Measurements from ENCODE around the gene BRPF1.

BRPF1 gene

GRCh38 chr3:9701711-9702110, 29.8 kb upstream of the BRPF1 start:
- DNase-seq = no peak

- no peak for DNase-seq
Measured at GRCh38 chr3:9703240-9703639, 28.3 kb upstream of the BRPF1 start.

DNA sequence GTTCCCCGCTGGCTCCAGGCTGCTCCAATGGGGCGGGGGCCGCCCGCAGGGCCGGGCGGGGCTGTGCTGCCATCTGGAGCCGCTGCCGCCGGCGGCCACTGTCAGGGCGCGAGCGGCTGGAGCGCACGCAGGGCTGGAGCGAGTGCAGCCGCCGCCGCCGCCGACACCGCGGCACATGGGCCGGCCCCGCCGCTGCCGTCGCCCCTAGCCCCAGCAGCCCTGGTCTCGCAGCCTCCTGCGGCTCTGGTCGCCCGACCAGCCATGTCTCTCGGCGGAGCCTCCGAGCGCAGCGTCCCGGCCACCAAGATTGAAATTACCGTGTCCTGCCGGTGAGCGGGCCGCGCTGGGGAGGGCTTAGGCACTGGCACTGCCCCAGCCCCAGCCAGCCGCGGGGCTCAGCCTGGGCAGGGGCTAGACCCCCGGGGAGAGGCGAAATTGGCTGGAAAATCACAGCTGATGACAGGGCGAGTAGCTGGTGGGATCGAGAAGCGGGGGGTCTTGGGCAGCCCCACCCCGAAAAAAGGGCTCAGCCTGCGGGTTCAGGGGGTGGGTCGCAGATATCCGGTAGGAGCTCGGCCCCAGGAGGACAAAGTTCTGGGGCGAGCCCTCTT, 27.7 kb upstream of the BRPF1 start, which contains the start of gene CPNE9:
Gene CPNE9 (plus strand): TSS at position 98 of the 611 bp plus-strand sequence. CDS start 164 bp downstream, at position 262.
- no peak for DNase-seq

DNA sequence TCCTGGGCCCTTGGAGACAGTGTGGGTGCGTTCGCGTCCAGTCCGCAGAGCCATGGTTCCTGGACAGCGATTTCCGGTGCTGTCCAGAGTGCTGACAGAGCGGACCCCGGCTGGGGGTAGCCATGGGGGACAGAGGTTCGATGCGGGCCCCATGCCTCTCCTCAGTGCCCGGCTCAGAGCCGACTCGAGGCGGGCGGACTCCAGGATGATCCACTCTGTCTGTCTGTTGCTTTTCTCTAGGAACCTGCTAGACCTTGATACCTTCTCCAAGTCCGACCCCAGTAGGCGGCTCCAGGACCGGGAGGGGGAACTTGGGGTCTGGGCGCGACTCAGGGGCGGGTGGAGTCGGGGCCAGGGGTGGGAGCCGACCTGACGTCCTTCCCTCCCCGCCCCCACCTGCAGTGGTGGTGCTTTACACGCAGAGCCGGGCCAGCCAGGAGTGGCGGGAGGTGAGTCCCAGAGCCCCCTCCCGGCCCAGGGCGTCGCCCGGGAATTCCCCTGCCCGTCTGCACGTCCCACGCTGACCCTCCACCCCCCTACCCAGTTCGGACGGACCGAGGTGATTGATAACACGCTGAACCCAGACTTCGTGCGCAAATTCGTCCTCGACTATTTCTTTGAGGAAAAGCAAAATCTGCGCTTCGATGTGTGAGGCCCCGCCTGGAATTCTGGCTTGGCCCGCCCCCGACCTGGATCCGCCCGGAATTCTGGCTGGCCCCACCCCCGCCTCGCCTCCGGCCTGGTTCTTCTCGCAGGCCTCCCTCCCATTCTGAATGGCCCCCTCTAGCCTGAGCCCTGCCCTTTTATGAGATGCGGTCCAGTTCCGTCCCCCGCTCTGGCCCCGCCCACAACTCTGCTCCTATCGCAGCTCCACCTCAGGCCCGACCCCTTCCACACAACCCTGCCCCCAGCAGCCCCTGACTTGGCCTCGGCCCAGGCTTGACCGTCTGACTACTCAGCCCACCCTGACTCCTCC, 26.9 kb upstream of the BRPF1 start:
- no peak for DNase-seq

DNA sequence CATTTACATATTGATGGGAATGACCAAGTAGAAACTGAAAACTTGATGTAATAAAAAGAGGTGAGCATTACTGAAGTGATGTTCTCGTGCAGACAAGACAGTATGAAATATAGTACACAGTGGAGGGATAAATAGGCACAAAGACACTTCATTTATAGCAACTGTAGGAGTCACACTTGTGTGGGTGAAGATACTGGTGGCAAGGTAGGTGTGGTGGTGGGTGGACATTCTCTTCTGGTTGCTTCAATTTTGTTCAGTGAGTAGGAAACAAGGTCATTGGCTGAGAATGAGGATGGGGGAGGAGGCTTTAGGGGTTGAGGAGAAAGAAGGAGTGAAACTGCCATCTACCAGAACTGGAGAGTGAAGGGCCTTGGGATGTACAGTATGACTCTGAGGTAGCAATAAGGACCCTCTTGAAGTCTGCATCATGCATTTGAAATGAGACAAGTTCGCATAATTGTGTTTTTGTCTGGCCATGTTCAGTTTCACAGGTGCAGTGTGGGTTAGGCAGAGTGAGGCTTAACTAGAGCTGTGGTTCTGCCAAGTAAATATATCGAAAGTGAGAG, 21.3 kb upstream of the BRPF1 start:
- DNase-seq = no peak

DNA sequence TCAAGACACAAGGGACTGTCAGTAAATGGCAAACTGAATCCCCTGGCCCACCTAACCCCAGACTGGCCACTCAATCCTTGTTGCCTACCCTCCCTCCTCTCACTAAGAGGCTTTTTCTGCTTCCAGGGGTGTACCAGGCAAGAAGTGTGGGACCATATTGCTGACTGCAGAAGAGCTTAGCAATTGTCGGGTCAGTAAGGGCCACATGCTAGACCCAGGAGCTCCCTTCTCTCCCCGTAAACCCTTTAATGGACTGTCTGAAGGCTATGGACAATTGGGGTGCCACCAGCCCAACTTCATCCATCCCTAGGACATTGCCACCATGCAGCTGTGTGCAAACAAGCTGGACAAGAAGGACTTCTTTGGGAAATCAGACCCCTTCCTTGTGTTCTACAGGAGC, 19.1 kb upstream of the BRPF1 start:
- DNase-seq = no peak

DNA sequence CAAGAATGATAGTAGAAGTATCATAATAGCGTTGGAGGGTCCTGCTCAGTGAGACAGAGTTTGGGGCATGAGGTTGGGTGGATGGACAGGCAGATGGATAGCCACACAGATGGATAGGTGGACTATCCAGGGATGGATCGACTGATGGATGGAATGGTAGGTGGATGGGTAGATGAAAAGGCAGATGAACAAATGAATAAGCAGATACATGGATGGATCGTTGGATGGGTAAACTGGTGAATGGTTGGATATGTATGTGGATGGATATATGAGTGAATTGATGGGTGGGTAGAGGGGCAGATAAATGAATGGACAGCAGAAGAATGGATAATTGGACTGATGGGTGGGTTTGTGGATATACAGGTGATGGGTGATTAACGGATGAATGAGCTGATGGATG, 18.4 kb upstream of the BRPF1 start:
- no peak for DNase-seq

DNA sequence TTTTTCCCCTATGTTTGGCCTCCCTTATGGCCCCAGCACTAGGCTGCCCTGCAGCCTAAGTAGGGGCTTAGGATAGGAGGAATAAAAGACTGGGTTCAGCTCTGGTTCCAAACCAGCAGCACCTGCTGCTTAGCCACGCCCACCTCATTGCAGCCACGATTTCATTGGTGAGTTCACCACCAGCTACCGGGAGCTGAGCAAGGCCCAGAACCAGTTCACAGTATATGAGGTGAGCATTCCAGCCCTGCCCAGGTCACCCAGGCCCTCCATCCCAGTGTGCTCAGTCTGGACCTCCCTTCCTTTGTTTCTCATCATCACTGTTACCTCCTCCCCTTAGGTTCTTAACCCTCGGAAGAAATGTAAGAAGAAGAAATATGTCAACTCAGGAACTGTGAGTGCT, 16.4 kb upstream of the BRPF1 start:
- DNase-seq = no peak

- DNase-seq = peak; percentile 39
Measured at GRCh38 chr3:9715764-9716437, 15.6 kb upstream of the BRPF1 start.

DNA sequence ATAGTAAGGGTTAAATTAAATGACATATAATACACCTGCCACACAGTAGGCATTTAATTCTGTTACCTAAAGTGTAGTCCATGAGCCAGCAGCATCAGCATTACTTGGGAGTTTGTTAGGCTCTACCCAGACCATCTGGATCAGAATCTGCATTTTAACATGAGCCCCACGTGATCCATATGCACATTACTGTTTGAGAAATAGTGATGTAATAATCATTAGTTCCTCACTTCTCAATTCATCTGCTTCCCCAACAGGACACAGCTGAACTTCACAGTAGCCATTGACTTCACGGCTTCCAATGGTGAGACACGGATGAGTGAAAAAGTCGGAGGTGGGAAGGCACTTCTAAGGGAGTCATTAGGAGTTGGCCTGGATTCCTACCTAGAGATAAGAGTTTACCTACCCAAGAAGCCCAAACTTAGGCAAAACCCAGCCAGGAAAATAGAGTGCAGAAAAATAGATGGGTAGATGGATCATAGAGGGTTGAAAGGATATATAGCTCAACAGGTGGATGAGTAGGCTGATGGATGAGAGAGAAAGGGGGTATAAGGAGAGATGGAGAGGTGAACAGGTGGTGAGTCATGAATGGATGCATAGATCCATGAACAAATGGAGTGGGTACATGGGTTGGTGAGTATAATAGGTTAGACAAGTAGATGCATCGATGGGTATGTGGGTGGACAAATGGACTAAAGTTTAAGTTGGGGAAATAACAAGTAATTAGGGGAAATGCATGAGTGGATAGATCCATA, 14.6 kb upstream of the BRPF1 start:
- DNase-seq = no peak

- DNase-seq = no peak
Measured at GRCh38 chr3:9717563-9717962, 14.0 kb upstream of the BRPF1 start.

DNA sequence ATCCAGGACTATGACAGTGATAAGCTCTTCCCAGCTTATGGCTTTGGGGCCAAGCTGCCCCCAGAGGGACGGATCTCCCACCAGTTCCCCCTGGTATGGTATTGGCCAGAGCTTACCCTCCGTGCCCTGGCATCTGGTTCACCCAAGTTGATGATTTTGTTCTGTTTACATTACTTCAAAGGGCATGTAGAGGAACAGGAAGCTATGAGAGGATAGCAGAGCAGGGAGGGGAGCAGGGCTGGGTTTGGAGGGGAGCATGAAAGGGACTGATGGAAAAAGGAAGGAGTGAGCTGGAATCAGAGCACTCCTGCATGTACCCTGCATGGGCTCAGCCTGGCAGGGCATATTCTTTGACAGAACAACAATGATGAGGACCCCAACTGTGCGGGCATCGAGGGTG, 13.4 kb upstream of the BRPF1 start:
- no peak for DNase-seq

- DNase-seq = no peak
Measured at GRCh38 chr3:9721015-9721699, 10.4 kb upstream of the BRPF1 start.

- DNase-seq = no peak
Measured at GRCh38 chr3:9721700-9722060, 9.9 kb upstream of the BRPF1 start.

DNA sequence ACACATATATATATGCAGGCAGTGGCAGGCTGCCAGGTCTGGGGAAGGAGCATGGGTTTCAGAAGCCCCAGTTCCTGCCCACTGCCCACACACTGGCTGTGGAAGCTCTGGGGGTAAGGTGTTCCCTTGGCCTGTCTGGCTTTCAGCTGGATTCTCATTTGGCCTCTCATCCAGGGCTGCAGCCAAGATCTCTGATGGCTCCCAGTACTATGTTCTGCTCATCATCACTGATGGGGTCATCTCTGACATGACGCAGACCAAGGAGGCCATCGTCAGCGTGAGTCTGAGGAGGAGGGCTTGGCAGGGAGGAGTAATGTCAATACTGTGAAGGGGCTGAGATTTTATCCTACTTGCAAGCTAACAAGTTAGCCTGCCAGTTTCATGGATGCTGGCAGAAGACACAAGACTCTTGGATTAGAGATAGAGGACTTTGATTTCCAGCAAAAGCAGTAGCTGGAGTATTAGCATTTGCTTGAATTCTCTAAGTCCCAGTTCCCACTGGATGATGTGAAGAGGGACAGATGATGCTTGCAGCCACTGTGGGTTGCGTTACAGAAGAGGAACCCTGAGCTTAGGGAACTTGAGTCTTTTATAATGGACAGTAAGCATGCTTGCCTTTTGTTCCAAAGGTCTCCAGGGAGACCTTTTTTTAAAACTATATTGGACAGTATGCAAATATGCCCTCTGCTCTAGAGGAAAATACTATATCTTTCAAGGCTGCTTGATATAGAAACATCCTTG, 5.6 kb upstream of the BRPF1 start:
- DNase-seq = no peak

- DNase-seq = peak; percentile 57
Measured at GRCh38 chr3:9727041-9727595, 4.4 kb upstream of the BRPF1 start.

DNA sequence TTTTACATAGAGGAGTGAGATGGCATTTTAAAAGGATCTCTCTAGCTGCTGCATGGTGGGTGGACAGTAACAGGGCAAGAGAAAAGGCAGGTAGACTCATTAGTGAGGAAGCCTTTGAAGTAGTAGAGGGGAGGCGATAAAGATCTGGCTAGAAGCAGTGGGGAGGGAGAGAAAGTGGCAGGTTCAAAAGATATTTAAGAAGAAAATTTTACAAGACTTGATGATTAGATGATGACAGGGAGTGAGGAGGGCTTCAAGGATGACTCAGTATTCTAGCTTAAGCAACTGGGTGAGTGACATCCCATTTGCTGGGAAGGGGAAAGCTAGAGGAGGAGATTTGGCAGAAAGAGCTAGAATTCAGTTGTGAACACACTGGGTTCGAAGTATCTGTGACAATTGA, 3.8 kb upstream of the BRPF1 start:
- no peak for DNase-seq

- no peak for DNase-seq
Measured at GRCh38 chr3:9729419-9729818, 2.1 kb upstream of the BRPF1 start.

GRCh38 chr3:9730657-9731205, 804 bp upstream of the BRPF1 start:
- DNase-seq = no peak

GRCh38 chr3:9732080-9732739, 675 bp downstream of the BRPF1 start:
- DNase-seq = peak; percentile 36

Measured in activated naive CD4-positive, alpha-beta T cell treated with anti-CD3 and anti-CD28 coated beads, Interleukin-2, amount 50 U/mL, for 16 hours (primary cell).